Measurements from ENCODE around the gene EIF2A.

Gene EIF2A

GRCh38 chr3:150613034-150613433, 66.4 kb downstream of the EIF2A start:
- Histone ChIP-seq H3K27me3 (ENCODE audit: insufficient read depth, poor library complexity, severe bottlenecking) (no peaks in the 10 kb centered on the region), H3K27ac (replicated peaks) (no peak overlapping the region), H3K4me3 (replicated peaks; ENCODE audit: insufficient read depth, low read length) (no peak overlapping the region)
- TF ChIP-seq SPI1 (IDR thresholded peaks at IDR 0.05; ENCODE audit: borderline replicate concordance, low read depth) = no peak
- TF ChIP-seq GABPA (IDR thresholded peaks at IDR 0.05; ENCODE audit: low read depth) = no peak
- no peak for TF ChIP-seq POLR2AphosphoS5 (IDR thresholded peaks at IDR 0.05; ENCODE audit: low read depth)
- no peak for TF ChIP-seq CTCF (IDR thresholded peaks at IDR 0.05; ENCODE audit: insufficient read depth, low read length)
- no peak for TF ChIP-seq REST (IDR thresholded peaks at IDR 0.05; ENCODE audit: insufficient replicate concordance, low read depth)
- DNase-seq (ENCODE audit: low read depth in 1 of 2, low spot score in 1 of 2) = no peak

GRCh38 chr3:150613709-150614480, 67.3 kb downstream of the EIF2A start:
- no peak overlapping the region for H3K4me3 ChIP-seq (replicated peaks; ENCODE audit: insufficient read depth, low read length)

More at GRCh38 chr3:150613709-150614480, 67.3 kb downstream of the EIF2A start:
- no peaks in the 10 kb centered on the region for H3K27me3 ChIP-seq (ENCODE audit: insufficient read depth, poor library complexity, severe bottlenecking)
- no peak overlapping the region for H3K27ac ChIP-seq (replicated peaks)
- DNase-seq (ENCODE audit: low read depth in 1 of 2, low spot score in 1 of 2) = no peak
- TF ChIP-seq GABPA (IDR thresholded peaks at IDR 0.05; ENCODE audit: low read depth) (no peak), CTCF (IDR thresholded peaks at IDR 0.05; ENCODE audit: insufficient read depth, low read length) (no peak), REST (IDR thresholded peaks at IDR 0.05; ENCODE audit: insufficient replicate concordance, low read depth) (no peak), SPI1 (IDR thresholded peaks at IDR 0.05; ENCODE audit: borderline replicate concordance, low read depth) (no peak), POLR2AphosphoS5 (IDR thresholded peaks at IDR 0.05; ENCODE audit: low read depth) (no peak)
